GM10248 (cell line): ENCODE measurements around the gene KCNC4.

ENCODE experiments used
- CTCF ChIA-PET: fragments of 300-600 bp; sonication (Branson Sonifier 250); formaldehyde crosslinking; extraction: SDS; loops from one replicate; lab custom pipeline; 2021; ENCODE audit warnings: antibody characterized with exemption; lab: Yijun Ruan, JAX
- POLR2A ChIA-PET: fragments of 350-650 bp; sonication (Branson Sonifier 250); formaldehyde crosslinking; extraction: SDS; loops from one replicate; lab custom pipeline; 2020; ENCODE audit warnings: antibody characterized with exemption; lab: Yijun Ruan, JAX
- DNase-seq: peaks from one replicate; pipeline ENCODE4 v3.0.0; 2012; ENCODE audit errors: extremely low spot score
- CTCF ChIP-seq: IDR thresholded peaks from 2 replicates; pipeline ENCODE4 v1.5.1; 2012; ENCODE audit warnings: mild to moderate bottlenecking, low read depth; ENCODE audit errors: extremely low read depth, missing control alignments, control extremely low read depth

The KCNC4 gene

GRCh38 chr1:110203021-110203661 is 7.0 kb upstream of the KCNC4 start:
- ChIA-PET POLR2A (no interaction called here), CTCF (interaction anchor here (0.8 to 10.2 kb wide), 52 partner anchors 9 to 305 kb away, joined by 3 to 295 read pairs (median 5); partner anchors contain the start of gene RBM15)
- peak; percentile 81 for TF ChIP-seq CTCF
- peak; percentile 78 for DNase-seq

- TF ChIP-seq CTCF: no peak
- ChIA-PET POLR2A (no interaction called here), CTCF (interaction anchor here (1.0 to 10.2 kb wide), 9 partner anchors 11 to 291 kb away, joined by 3 to 295 read pairs (median 27); no protein-coding TSS in a partner anchor)
- no peak for DNase-seq
Observed at GRCh38 chr1:110205156-110205555, 5.0 kb upstream of the KCNC4 start.

- POLR2A ChIA-PET: no interaction called here
- CTCF ChIA-PET: interaction anchor here (0.6 to 10.2 kb wide), 19 partner anchors 9 to 290 kb away, joined by 3 to 352 read pairs (median 27); partner anchors contain the start of gene RBM15
- DNase-seq: no peak
- TF ChIP-seq CTCF: no peak
Observed at GRCh38 chr1:110205591-110206155, 4.4 kb upstream of the KCNC4 start.

GRCh38 chr1:110206261-110206920 is 3.7 kb upstream of the KCNC4 start:
- ChIA-PET CTCF (interaction anchor here (0.6 to 8.6 kb wide), 32 partner anchors 9 to 297 kb away, joined by 3 to 352 read pairs (median 12); partner anchors contain the start of gene RBM15), POLR2A (no interaction called here)
- TF ChIP-seq CTCF: no peak
- DNase-seq: no peak

- DNase-seq: peak; percentile 80
- ChIA-PET CTCF (interaction anchor here (0.5 to 8.6 kb wide), 85 partner anchors 8 to 579 kb away, joined by 3 to 352 read pairs (median 5); partner anchors contain the start of gene RBM15), POLR2A (no interaction called here)
- peak; percentile 89 for TF ChIP-seq CTCF
Observed at GRCh38 chr1:110207831-110208230, 2.3 kb upstream of the KCNC4 start.

GRCh38 chr1:110208916-110209645 is 1.0 kb upstream of the KCNC4 start:
- ChIA-PET POLR2A (no interaction called here), CTCF (interaction anchor here (0.8 to 8.6 kb wide), 32 partner anchors 7 to 287 kb away, joined by 3 to 352 read pairs (median 19); partner anchors contain the start of gene RBM15)
- no peak for TF ChIP-seq CTCF
- DNase-seq: no peak
